Thyroid gland (tissue), 4 donors: ENCODE measurements around the gene AP1S2.

Experiments
- CTCF ChIP-seq, 6 experiments: fragments of 200-600 bp in 3 of 6; fragments of 450-650 bp in 3 of 6; sonication (generic) in 3 of 6; IDR thresholded peaks; one replicate each; pipeline ENCODE4 v1.5.1; 2016 to 2019; ENCODE audit warnings: antibody characterized with exemption in 6 of 6, mild to moderate bottlenecking in 2 of 6, inconsistent platforms in 1 of 6, moderate library complexity in 1 of 6
- POLR2A ChIP-seq, 2 donors: fragments of 450-650 bp; IDR thresholded peaks; one replicate each; pipeline ENCODE4 v1.6.1; 2017; ENCODE audit warnings: antibody characterized with exemption in 2 of 2, mild to moderate bottlenecking in 2 of 2, moderate library complexity in 1 of 2

- TF ChIP-seq CTCF (IDR thresholded peaks at IDR 0.05): no peak
- peak in 1 of 2 donors; percentile 81 for TF ChIP-seq POLR2A (IDR thresholded peaks at IDR 0.05)
Observed at GRCh38 chrX:15789979-15790768, 64.4 kb downstream of the AP1S2 start, which contains the start of gene ZRSR2.
